Left renal cortex interstitium (tissue), 4 donors: ENCODE results near the gene ESR1. TPM values are rescaled to one million over a fixed set of nuclear protein-coding genes. Genes with fewer than 3 reads are reported as not detected.

Source experiments
- DNase-seq, 4 donors: peaks; one replicate each; pipeline ENCODE4 v3.0.0-alpha.2; 2013; ENCODE audit warnings: low read depth in 4 of 4, low spot score in 2 of 4, missing footprints in 1 of 4
- polyA plus RNA-seq, 4 donors: library from polyadenylated mRNA; unstranded; fragments of 120-200 nt; gene quantifications; one replicate each; pipeline ENCODE4 v1.2.1, GENCODE V29; 2013; ENCODE audit not compliant: insufficient read length in 4 of 4

The ESR1 gene
- polyA plus RNA-seq, 4 donors: 0.46 to 2.7 (median 1.3) TPM

GRCh38 chr6:152086223-152086873, 278.9 kb downstream of the ESR1 start:
- no peak for DNase-seq

DNA sequence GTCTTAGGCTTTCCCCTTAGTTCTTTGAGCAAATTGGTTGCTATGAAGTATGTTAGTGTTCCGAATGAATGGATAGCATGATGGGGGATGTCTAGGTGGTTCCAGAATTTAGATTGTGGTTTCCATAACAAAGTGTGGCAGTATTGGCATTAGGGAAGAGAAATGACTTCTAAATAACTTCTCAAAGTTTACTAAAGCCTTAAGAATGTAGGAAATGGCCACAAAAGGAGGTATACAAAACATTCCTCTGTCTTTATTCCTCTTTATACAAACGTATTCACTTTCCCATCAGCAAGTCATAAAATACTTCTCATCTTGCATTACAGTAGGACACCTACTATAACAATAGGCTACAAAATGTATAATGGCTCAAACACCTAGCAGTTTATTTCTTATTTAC, 279.6 kb downstream of the ESR1 start:
- DNase-seq: no peak

DNA sequence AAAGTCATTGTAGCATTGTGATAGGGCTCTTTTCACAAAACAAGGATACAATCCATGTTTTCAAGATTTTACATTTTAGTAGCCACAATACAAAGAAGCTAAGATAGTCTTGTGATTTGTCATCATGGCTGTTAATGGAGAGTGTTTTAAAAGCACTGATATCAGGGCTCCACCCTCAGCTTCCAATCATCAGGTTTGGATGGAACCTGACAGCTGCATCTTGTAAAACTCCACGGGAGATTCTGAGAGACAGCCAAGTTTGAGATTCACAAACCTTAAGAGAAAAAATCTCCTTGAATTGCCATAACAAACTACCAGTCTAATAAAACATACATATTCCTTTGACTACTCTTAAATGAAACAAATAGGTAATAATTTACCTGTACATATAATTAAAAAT, 280.2 kb downstream of the ESR1 start:
- no peak for DNase-seq

- DNase-seq: no peak
Observed at GRCh38 chr6:152089992-152090391, 282.5 kb downstream of the ESR1 start.

DNA sequence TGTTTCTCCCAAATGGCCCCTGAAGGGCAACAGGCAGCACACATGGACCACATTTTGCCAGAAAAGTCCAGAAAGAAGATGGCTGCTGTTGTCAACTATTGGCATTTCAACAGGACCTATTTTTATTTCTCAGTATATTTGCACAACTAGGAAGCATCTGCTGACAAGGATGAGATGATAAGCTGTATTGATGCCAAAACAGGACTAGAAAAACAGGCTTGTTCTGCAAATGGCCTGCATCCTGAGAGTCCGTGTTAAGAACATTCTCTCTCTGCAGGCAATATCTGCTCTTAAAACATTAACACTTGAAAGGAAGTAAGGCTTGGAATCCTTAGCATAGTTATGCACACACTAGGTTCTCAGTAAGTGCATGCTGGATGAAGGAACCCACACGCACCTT, 283.7 kb downstream of the ESR1 start:
- DNase-seq: no peak

DNA sequence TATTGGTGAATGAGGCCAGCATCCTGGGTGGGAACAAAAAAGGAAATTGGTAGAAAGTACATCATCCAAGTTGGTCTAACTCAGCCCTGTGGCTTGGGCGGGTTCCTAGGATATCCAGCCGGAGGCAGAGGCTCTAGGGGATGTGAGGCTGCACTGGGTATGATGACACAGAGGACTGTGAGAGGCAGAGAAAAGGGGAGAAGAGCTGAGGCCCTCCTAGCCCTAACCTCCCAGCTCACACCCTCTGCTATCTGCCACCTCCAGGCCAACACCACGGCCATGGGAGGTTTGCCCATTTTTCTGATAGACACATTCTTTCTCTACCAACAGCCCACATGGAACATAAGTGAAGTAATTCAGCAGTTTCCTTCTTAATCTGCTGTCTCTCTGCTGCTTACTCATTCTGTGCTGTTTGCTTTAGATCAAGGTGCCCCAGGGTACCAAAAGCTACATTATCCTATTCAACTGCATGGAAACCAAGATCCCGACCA, 284.4 kb downstream of the ESR1 start:
- no peak for DNase-seq

DNA sequence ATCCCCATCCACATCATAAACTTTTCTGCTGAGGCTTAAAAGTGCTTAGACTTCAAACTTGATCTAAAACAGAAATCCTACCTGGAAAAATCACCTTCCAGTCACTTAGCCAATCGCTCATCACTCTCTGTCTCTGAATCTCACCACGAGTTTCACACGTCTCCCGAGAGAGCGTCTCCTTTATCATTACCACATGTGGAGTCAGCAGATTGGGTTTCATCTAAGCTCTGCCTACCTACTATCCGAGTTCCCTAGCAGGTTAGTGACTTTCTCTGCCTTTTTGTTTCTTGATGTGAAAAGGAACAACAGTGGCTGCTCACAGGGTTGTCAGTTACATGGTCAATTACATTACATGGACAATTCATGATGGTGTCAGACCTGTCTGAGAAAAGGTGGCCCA, 286.2 kb downstream of the ESR1 start:
- no peak for DNase-seq

DNA sequence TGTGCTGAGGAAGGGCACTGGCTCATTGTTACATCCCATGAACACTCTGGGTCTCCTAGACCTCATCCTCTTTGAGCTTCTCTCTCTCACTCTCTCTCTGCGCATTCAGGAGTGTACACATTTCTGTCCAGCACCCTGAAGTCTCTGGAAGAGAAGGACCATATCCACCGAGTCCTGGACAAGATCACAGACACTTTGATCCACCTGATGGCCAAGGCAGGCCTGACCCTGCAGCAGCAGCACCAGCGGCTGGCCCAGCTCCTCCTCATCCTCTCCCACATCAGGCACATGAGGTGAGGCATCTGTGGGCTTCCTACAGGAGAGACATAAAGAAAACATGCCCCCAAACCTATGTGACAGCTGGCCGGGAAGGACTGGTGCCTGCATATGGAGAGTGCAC, 286.8 kb downstream of the ESR1 start:
- no peak for DNase-seq

- no peak for DNase-seq
Observed at GRCh38 chr6:152094992-152095592, 287.6 kb downstream of the ESR1 start.

DNA sequence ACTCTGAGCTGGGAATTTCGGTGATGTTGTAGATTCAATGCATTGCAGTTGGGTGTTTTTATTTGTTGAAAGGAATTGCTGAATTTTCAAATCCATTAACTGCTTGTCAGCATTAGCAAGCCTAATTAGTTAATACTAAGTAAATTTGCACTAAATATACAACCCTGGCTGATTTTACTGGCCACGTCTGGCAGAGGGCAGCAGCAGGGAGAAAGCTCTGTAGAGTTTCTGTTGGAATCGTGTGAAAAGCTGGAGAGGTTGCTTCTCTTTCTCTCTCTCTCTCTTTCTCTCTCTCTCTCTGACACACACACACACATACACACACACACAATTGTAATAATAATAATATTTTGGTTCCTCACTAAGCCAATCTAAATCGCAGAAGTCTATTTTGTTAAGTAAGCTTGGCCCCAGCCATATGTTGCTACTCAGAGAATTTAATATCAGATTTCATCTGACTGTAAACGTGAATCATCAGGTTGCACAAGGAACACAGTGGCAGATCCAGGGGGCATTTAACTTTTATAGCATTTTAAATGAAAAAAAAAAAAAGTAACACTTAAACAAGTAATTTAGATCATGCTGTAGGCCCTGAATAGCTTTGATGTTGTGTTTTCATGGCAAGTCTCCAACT, 289.5 kb downstream of the ESR1 start:
- DNase-seq: no peak

GRCh38 chr6:152098683-152099082, 291.2 kb downstream of the ESR1 start:
- no peak for DNase-seq

GRCh38 chr6:152099446-152100182, 292.1 kb downstream of the ESR1 start:
- DNase-seq: no peak

DNA sequence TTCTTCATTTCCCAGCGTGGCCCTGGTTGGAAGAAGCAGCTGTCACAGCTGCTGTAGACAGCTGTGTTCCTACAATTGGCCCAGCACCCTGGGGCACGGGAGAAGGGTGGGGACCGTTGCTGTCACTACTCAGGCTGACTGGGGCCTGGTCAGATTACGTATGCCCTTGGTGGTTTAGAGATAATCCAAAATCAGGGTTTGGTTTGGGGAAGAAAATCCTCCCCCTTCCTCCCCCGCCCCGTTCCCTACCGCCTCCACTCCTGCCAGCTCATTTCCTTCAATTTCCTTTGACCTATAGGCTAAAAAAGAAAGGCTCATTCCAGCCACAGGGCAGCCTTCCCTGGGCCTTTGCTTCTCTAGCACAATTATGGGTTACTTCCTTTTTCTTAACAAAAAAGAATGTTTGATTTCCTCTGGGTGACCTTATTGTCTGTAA, 292.7 kb downstream of the ESR1 start:
- no peak for DNase-seq

GRCh38 chr6:152107973-152108372, 300.5 kb downstream of the ESR1 start:
- no peak for DNase-seq

- no peak for DNase-seq
Observed at GRCh38 chr6:152110886-152111820, 303.7 kb downstream of the ESR1 start.

DNA sequence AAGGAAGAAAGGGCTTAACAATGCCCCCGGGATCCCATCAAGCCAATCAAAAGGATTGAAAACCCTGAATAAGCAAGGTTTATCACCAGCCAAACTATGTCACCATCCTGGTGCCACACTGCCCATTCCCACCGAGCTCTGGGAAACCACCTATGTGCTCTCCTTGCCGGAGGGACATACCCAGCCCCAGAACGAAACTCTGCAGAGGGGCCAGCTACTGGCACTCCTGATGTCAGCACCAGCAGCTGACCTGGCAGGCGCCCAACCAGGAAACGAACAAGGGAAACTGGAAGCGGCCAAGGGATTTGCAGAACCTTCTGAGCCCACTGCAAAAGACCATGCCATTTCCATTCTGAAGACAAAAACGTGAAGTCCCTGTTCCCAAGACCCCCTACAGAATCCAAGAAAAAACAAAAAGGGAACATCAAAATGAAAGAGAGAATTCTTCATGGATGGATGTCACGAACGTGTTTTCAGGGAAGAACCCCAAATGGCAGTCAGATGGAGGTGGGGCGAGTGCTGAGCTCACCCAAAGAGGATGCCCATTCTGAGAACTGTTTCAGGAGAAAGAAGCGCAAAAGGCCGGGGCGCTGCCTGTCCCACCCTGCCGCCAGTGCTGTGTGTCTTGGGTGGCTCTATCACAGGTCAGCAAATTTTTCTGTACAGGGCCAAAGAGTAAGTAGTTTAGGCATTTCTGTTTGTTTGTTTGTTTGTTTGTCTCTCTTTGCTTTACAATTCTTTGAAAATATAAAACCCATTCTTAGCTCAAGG, 305.2 kb downstream of the ESR1 start:
- no peak for DNase-seq

- no peak for DNase-seq
Observed at GRCh38 chr6:152117156-152118133, 310.0 kb downstream of the ESR1 start.

DNA sequence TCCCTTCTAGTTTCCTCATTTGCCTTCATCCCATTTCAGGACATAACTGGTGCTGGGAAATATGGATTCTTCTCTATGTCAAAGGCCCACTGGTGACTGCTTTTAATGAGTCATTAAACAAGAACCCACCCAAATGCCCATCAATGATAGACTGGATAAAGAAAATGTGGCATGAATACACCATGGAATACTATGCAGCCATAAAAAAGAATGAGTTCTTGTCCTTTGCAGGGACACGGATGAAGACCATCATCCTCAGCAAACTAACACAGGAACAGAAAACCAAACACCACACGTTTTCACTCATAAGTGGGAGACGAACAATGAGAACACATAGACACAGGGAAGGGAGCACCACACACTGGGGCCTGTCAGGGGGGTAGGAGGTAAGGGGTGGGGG, 310.7 kb downstream of the ESR1 start:
- no peak for DNase-seq
